Measurements from ENCODE around the gene ZNF583.

Gene ZNF583

DNA sequence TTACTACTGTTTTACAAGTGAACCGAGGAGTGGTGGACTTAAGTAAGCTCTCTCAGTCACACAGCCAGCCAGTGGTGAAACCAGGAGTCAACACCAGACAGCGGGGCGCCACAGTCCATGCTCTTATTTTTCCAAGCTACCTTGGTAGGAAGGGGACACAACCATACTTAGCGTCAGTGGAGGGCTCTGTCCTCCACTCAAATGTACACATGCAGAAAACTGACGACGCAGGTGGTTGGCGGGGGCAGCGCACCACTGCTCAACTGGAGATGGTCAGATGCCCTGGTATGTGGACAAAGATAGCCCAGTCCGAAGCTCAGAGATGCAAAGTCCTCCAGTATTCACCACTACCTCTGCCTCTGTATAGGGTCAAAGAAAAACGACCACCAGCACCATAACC is 72.0 kb downstream of the ZNF583 start:
- no peak for DNase-seq
